HEK293 (cell line): ENCODE results near the gene CAPN12.

Experiments
- CTCF ChIA-PET: fragments of 350-600 bp; formaldehyde crosslinking; extraction: SDS; loops from one replicate; lab custom pipeline; 2021; ENCODE audit warnings: antibody characterized with exemption; lab: Yijun Ruan, JAX
- POLR2A ChIA-PET: fragments of 300-600 bp; formaldehyde crosslinking; extraction: SDS; loops from one replicate; lab custom pipeline; 2020; ENCODE audit warnings: antibody characterized with exemption, inconsistent platforms; lab: Yijun Ruan, JAX
- H3K27ac ChIP-seq: fragments of 200-500 bp; sonication (Bioruptor generic); 2 replicates; pipeline ENCODE4 v1.5.1; 2014; ENCODE audit warnings: low read depth, low read length, control low read depth, inconsistent platforms; ENCODE audit errors: extremely low read depth
- H3K36me3 ChIP-seq, 2 experiments: fragments of 200-500 bp in 1 of 2; sonication (Bioruptor generic) in 1 of 2; 1 replicate in 1 of 2; 2 replicates in 1 of 2; pipeline ENCODE4 v1.5.1; 2014 to 2017; ENCODE audit warnings: inconsistent platforms in 2 of 2, low read length in 2 of 2; ENCODE audit not compliant: control insufficient read depth in 2 of 2, insufficient read depth in 1 of 2
- H3K4me1 ChIP-seq: fragments of 200-500 bp; sonication (Bioruptor generic); 2 replicates; pipeline ENCODE4 v1.5.1; 2014; ENCODE audit warnings: mild to moderate bottlenecking, low read length, inconsistent platforms; ENCODE audit not compliant: control insufficient read depth, insufficient read depth
- H3K4me3 ChIP-seq: 2 replicates; pipeline ENCODE4 v1.5.1; 2011; ENCODE audit warnings: low read depth, mild to moderate bottlenecking, control low read depth, low read length, moderate library complexity
- H3K9me3 ChIP-seq: fragments of 200-500 bp; sonication (Bioruptor generic); 2 replicates; pipeline ENCODE4 v1.5.1; 2014; ENCODE audit warnings: low read depth, low read length, inconsistent platforms; ENCODE audit not compliant: control insufficient read depth, insufficient read depth
- BCL11B ChIP-seq: fragments of 450-650 bp; formaldehyde crosslinking; IDR thresholded peaks from 2 replicates; pipeline ENCODE4 v1.5.1; 2016; ENCODE audit warnings: low read depth, missing biosample characterization, missing genetic modification characterization
- FEZF1 ChIP-seq: fragments of 450-650 bp; formaldehyde crosslinking; IDR thresholded peaks from 2 replicates; pipeline ENCODE4 v1.5.1; 2016; ENCODE audit warnings: missing biosample characterization, missing genetic modification characterization
- HOXA7 ChIP-seq: sonication (generic); formaldehyde crosslinking; IDR thresholded peaks from 2 replicates; pipeline ENCODE4 v1.8.1; 2022; ENCODE audit warnings: missing genetic modification reagents, borderline replicate concordance
- KLF1 ChIP-seq: fragments of 450-650 bp; formaldehyde crosslinking; IDR thresholded peaks from 2 replicates; pipeline ENCODE4 v1.5.1; 2016; ENCODE audit warnings: missing biosample characterization, missing genetic modification characterization
- REPIN1 ChIP-seq: fragments of 450-650 bp; formaldehyde crosslinking; IDR thresholded peaks from 2 replicates; pipeline ENCODE4 v1.5.1; 2017; ENCODE audit warnings: missing biosample characterization, missing genetic modification characterization, low read depth
- SP2 ChIP-seq: fragments of 450-650 bp; formaldehyde crosslinking; IDR thresholded peaks from 2 replicates; pipeline ENCODE4 v1.5.1; 2016; ENCODE audit warnings: missing biosample characterization, missing genetic modification characterization
- ZBTB48 ChIP-seq: fragments of 450-650 bp; formaldehyde crosslinking; IDR thresholded peaks from 2 replicates; pipeline ENCODE4 v1.5.1; 2016; ENCODE audit warnings: missing biosample characterization, missing genetic modification characterization
- ZBTB8A ChIP-seq: fragments of 450-650 bp; formaldehyde crosslinking; IDR thresholded peaks from 2 replicates; pipeline ENCODE4 v1.5.1; 2016; ENCODE audit warnings: missing biosample characterization, missing genetic modification characterization
- ZNF16 ChIP-seq: fragments of 450-650 bp; formaldehyde crosslinking; IDR thresholded peaks from 2 replicates; pipeline ENCODE4 v1.5.1; 2016; ENCODE audit warnings: low read depth, missing biosample characterization, missing genetic modification characterization
- ZNF24 ChIP-seq: fragments of 450-650 bp; formaldehyde crosslinking; IDR thresholded peaks from 2 replicates; pipeline ENCODE4 v1.5.1; 2016; ENCODE audit warnings: missing biosample characterization, missing genetic modification characterization
- ZNF354C ChIP-seq: fragments of 450-650 bp; formaldehyde crosslinking; IDR thresholded peaks from 2 replicates; pipeline ENCODE4 v1.5.1; 2016; ENCODE audit warnings: missing biosample characterization, missing genetic modification characterization, low read depth, borderline replicate concordance
- ZNF530 ChIP-seq: fragments of 450-650 bp; formaldehyde crosslinking; IDR thresholded peaks from 2 replicates; pipeline ENCODE4 v1.5.1; 2016; ENCODE audit warnings: low read depth, missing biosample characterization, missing genetic modification characterization
- ZNF654 ChIP-seq: fragments of 450-650 bp; formaldehyde crosslinking; IDR thresholded peaks from 2 replicates; pipeline ENCODE4 v1.5.1; 2016; ENCODE audit warnings: low read depth, missing biosample characterization, missing genetic modification characterization
- ZNF660 ChIP-seq: fragments of 450-650 bp; IDR thresholded peaks from 2 replicates; pipeline ENCODE4 v1.5.1; 2018; ENCODE audit warnings: missing biosample characterization, mild to moderate bottlenecking, missing genetic modification characterization
- ZNF777 ChIP-seq: fragments of 450-650 bp; formaldehyde crosslinking; IDR thresholded peaks from 2 replicates; pipeline ENCODE4 v1.5.1; 2017; ENCODE audit warnings: missing biosample characterization, missing genetic modification characterization, borderline replicate concordance
- ZNF830 ChIP-seq: fragments of 450-650 bp; IDR thresholded peaks from 2 replicates; pipeline ENCODE4 v1.5.0; 2018; ENCODE audit warnings: missing biosample characterization, missing genetic modification characterization, low read depth, mild to moderate bottlenecking, moderate library complexity
- ZSCAN23 ChIP-seq: fragments of 450-650 bp; formaldehyde crosslinking; IDR thresholded peaks from 2 replicates; pipeline ENCODE4 v1.5.1; 2016; ENCODE audit warnings: missing biosample characterization, missing genetic modification characterization
- TF ChIP-seq, protein P1 (sequence below): fragments of 450-650 bp; formaldehyde crosslinking; IDR thresholded peaks from 2 replicates; pipeline ENCODE4 v1.5.1; 2016; ENCODE audit warnings: missing biosample characterization, missing genetic modification characterization
- TF ChIP-seq, protein P2 (sequence below): fragments of 450-650 bp; formaldehyde crosslinking; IDR thresholded peaks from 2 replicates; pipeline ENCODE4 v1.5.1; 2016; ENCODE audit warnings: missing biosample characterization, missing genetic modification characterization
- TF ChIP-seq, protein P3 (sequence below): fragments of 450-650 bp; formaldehyde crosslinking; IDR thresholded peaks from 2 replicates; pipeline ENCODE4 v1.5.1; 2016; ENCODE audit warnings: missing biosample characterization, missing genetic modification characterization
- TF ChIP-seq, protein P4 (sequence below): fragments of 450-650 bp; IDR thresholded peaks from 2 replicates; pipeline ENCODE4 v1.5.1; 2018; ENCODE audit warnings: missing biosample characterization, mild to moderate bottlenecking, missing genetic modification characterization

The CAPN12 gene

DNA sequence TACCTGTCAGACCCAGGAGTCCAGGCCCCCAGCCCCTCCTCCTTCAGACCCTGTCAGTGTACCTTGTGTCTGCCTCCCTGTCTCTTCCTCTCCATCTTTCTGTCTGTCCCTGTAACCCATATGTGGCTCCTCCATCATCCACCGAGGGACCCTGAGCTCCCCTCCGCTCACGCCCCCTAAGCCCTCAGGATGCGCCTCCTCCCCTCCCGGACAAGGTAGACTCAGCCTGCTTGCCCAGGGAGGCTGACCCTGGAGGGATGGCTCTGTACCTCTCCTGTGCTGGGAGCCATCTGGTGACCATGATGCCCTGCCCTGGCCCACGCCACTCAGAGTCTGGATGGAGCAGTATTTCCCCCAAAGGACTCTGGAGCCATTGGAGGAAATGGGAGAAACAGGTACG lies 1.0 kb upstream of the CAPN12 start:
- Histone ChIP-seq H3K36me3 (no peaks in the 10 kb centered on the region; a peak in 1 of 3 replicates), H3K27ac (no peak overlapping the region), H3K4me1 (no peaks in the 10 kb centered on the region; the same call in 1 of the 2 replicates), H3K9me3 (no peaks in the 10 kb centered on the region), H3K4me3 (no peak overlapping the region)
- no peak for TF ChIP-seq REPIN1 (tag by site-specific recombination)
- TF ChIP-seq ZBTB48 (tag by site-specific recombination), result peak; percentile 76
- ChIA-PET CTCF (interaction anchor here (1.2 to 2.3 kb wide), 2 partner anchors 185 to 338 kb away, joined by 3 to 8 read pairs; partner anchors contain the start of genes MRPS12 and SARS2), POLR2A (no interaction called here)

DNA sequence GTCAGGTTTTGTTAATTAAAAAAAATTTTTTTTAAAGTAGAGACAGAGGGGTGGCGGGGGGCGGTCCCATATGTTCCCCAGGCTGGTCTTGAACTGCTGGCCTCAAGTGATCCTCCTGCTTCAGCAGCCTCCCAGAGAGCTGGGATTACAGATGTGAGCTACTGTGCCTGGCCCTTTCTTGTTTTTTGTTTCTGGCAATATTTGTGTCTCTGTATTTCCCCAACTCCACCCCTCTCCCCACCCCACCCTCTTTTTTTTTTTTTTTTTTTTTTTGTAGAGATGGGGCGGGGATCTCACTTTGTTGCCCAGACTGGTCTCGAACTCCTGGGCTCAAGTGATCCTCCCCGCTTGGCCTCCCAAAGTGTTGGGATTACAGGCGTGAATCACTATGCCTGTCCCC lies 600 bp upstream of the CAPN12 start:
- H3K9me3 ChIP-seq, result no peaks in the 10 kb centered on the region
- no peak overlapping the region for H3K27ac ChIP-seq
- ChIA-PET CTCF (interaction anchor here (0.9 to 2.3 kb wide), 3 partner anchors 16 to 338 kb away, joined by 3 to 8 read pairs (median 5); partner anchors contain the start of genes MRPS12 and SARS2), POLR2A (no interaction called here)
- no peak for TF ChIP-seq ZNF16
- no peak for TF ChIP-seq REPIN1 (tag by site-specific recombination)
- TF ChIP-seq, protein P1, sequence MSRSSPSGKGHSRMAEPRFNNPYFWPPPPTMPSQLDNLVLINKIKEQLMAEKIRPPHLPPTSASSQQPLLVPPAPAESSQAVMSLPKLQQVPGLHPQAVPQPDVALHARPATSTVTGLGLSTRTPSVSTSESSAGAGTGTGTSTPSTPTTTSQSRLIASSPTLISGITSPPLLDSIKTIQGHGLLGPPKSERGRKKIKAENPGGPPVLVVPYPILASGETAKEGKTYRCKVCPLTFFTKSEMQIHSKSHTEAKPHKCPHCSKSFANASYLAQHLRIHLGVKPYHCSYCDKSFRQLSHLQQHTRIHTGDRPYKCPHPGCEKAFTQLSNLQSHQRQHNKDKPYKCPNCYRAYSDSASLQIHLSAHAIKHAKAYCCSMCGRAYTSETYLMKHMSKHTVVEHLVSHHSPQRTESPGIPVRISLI (tag by site-specific recombination), result peak; percentile 56; the same call in 1 of the 2 replicates
- peak; percentile 91 for TF ChIP-seq KLF1 (tag by site-specific recombination)
- TF ChIP-seq FEZF1 (tag by site-specific recombination), result no peak
- no peak for TF ChIP-seq ZBTB8A (tag by site-specific recombination)
- no peak for TF ChIP-seq ZNF530 (tag by site-specific recombination)
- H3K36me3 ChIP-seq, result no peaks in the 10 kb centered on the region; a peak in 1 of 3 replicates
- H3K4me3 ChIP-seq, result no peak overlapping the region
- no peaks in the 10 kb centered on the region; the same call in 1 of the 2 replicates for H3K4me1 ChIP-seq

DNA sequence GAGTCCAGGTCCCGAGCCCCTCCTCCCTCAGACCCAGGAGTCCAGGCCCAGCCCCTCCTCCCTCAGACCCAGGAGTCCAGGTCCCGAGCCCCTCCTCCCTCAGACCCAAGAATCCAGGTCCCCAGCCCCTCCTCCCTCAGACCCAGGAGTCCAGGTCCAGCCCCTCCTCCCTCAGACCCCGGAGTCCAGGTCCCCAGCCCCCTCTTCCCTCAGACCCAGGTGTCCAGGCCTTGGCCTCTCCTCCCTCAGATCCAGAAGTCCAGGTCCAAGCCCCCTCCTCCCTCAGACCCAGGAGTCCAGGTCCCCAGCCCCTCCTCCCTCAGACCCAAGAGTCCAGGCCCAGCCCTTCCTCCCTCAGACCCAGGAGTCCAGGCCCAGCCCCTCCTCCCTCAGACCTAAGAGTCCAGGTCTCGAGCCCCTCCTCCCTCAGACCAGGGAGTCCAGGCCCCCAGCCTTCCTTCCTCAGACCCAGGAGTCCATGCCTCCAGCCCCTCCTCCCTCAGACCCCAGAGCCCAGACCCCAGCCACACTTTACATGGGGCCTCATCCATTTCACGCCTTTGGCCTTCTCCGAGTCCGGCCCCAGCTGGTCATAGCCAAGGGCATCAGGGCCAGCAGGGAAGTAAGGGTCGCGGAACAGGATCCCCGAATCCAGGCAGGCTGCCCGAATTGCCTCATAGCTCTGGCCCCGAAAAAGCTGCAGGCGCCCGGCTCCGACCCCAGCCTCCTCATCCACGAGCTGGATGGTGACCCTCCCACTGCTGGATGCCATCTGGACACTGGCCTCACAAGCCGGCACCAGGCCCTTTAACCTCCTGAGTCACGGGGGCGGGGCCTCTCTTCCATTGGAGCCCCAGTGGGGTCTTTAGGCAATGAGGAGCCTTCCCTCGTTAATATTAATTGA lies 628 bp downstream of the CAPN12 start:
- POLR2A ChIA-PET, result interaction anchor here (0.7 kb wide), 1 partner anchor 15 kb away, joined by 4 read pairs; no protein-coding TSS in a partner anchor
- no peak overlapping the region for H3K27ac ChIP-seq
- no peak overlapping the region for H3K4me3 ChIP-seq
- no peaks in the 10 kb centered on the region; the same call in 1 of the 2 replicates for H3K4me1 ChIP-seq
- H3K9me3 ChIP-seq, result no peaks in the 10 kb centered on the region
- no peaks in the 10 kb centered on the region; a peak in 1 of 3 replicates for H3K36me3 ChIP-seq
- CTCF ChIA-PET, result interaction anchor here (0.6 to 2.3 kb wide), 5 partner anchors 17 to 341 kb away, joined by 3 to 8 read pairs (median 5); partner anchors contain the start of genes MRPS12 and SARS2
- no peak for TF ChIP-seq ZNF660 (tag by site-specific recombination)
- no peak for TF ChIP-seq ZNF777 (tag by site-specific recombination)
- no peak for TF ChIP-seq ZNF354C
- TF ChIP-seq, protein P2, sequence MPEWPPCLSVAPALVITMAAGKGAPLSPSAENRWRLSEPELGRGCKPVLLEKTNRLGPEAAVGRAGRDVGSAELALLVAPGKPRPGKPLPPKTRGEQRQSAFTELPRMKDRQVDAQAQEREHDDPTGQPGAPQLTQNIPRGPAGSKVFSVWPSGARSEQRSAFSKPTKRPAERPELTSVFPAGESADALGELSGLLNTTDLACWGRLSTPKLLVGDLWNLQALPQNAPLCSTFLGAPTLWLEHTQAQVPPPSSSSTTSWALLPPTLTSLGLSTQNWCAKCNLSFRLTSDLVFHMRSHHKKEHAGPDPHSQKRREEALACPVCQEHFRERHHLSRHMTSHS (tag by site-specific recombination), result no peak
- TF ChIP-seq, protein P3, sequence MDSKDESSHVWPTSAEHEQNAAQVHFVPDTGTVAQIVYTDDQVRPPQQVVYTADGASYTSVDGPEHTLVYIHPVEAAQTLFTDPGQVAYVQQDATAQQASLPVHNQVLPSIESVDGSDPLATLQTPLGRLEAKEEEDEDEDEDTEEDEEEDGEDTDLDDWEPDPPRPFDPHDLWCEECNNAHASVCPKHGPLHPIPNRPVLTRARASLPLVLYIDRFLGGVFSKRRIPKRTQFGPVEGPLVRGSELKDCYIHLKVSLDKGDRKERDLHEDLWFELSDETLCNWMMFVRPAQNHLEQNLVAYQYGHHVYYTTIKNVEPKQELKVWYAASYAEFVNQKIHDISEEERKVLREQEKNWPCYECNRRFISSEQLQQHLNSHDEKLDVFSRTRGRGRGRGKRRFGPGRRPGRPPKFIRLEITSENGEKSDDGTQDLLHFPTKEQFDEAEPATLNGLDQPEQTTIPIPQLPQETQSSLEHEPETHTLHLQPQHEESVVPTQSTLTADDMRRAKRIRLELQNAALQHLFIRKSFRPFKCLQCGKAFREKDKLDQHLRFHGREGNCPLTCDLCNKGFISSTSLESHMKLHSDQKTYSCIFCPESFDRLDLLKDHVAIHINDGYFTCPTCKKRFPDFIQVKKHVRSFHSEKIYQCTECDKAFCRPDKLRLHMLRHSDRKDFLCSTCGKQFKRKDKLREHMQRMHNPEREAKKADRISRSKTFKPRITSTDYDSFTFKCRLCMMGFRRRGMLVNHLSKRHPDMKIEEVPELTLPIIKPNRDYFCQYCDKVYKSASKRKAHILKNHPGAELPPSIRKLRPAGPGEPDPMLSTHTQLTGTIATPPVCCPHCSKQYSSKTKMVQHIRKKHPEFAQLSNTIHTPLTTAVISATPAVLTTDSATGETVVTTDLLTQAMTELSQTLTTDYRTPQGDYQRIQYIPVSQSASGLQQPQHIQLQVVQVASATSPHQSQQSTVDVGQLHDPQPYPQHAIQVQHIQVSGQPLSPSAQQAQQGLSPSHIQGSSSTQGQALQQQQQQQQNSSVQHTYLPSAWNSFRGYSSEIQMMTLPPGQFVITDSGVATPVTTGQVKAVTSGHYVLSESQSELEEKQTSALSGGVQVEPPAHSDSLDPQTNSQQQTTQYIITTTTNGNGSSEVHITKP (tag by site-specific recombination), result no peak
- TF ChIP-seq ZNF654, result no peak
- TF ChIP-seq HOXA7, result no peak
- no peak for TF ChIP-seq ZNF24
- TF ChIP-seq, protein P4, sequence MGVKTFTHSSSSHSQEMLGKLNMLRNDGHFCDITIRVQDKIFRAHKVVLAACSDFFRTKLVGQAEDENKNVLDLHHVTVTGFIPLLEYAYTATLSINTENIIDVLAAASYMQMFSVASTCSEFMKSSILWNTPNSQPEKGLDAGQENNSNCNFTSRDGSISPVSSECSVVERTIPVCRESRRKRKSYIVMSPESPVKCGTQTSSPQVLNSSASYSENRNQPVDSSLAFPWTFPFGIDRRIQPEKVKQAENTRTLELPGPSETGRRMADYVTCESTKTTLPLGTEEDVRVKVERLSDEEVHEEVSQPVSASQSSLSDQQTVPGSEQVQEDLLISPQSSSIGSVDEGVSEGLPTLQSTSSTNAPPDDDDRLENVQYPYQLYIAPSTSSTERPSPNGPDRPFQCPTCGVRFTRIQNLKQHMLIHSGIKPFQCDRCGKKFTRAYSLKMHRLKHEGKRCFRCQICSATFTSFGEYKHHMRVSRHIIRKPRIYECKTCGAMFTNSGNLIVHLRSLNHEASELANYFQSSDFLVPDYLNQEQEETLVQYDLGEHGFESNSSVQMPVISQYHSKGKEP, result no peak
- TF ChIP-seq BCL11B (tag by site-specific recombination), result no peak
- TF ChIP-seq ZNF830 (tag by site-specific recombination), result no peak
- TF ChIP-seq SP2 (tag by site-specific recombination), result no peak
- no peak for TF ChIP-seq ZSCAN23
- TF ChIP-seq, all 188 proteins: peak for 0
